A172 (cell line): ENCODE results near the gene DNAJB4. TPM values are rescaled to one million over a fixed set of nuclear protein-coding genes. Genes with fewer than 3 reads are reported as not detected.
"Not testable (repeated sequence)": the region's sequence is repeated elsewhere in the genome, so short reads cannot be mapped to it uniquely, and the experiment has no call there.

Experiments used
- DNase-seq: peaks from one replicate; pipeline ENCODE4 v3.0.0-alpha.2; 2015; ENCODE audit warnings: low spot score
- total RNA-seq: library from RNA; depleted of rRNA; stranded (reverse); fragments of >200 nt; shearing (Covaris generic); gene quantifications from 2 replicates; pipeline ENCODE4 v1.2.3, GENCODE V29; 2014

Gene DNAJB4
- total RNA-seq, 1 experiment from 2014 or later = 44.5 TPM

DNA sequence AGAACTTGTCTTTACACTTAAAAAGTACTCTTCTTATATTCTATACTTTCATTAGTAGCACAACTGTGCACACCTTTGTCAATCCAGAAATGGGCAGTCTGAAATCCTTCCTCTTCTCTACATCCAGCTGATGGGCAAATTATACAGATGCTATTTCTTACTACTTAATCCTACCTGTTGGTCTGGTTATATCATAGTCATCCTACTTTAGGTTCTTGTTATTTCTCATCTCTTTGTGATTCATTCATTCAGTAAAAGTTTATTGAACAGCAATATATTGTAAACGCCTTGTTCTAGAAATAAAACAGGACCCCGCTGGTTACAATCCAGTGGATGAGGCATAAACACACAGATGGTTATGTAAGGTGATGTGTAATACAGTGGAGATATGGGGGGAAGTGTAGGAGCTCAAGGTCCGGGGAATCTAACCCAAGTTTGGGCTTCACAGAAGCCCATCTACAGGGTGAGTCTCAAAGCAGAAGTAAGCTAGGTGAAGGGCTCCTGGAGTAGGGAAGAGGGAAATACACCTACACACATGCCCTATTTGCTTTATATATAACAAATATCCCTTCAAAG, 14.0 kb upstream of the DNAJB4 start:
- no peak for DNase-seq

DNA sequence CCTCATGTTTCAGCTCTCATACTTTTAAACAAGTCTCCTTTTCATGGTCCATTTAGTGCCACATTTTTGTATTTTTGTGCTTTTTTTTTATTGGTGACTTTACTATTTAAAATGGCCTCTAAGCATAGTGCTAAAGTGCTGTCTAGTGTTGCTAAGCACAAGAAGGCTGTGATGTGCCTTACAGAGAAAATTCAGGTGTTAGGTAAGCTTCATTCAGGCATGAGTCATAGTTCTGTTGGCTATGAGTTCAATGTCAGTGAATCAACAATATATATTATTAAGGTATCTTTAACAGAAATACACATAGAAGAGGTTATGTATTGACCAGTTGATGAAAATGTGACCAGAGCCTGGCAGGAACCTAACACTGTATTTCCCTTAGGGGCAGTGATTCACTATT, 13.1 kb upstream of the DNAJB4 start:
- no peak for DNase-seq

DNA sequence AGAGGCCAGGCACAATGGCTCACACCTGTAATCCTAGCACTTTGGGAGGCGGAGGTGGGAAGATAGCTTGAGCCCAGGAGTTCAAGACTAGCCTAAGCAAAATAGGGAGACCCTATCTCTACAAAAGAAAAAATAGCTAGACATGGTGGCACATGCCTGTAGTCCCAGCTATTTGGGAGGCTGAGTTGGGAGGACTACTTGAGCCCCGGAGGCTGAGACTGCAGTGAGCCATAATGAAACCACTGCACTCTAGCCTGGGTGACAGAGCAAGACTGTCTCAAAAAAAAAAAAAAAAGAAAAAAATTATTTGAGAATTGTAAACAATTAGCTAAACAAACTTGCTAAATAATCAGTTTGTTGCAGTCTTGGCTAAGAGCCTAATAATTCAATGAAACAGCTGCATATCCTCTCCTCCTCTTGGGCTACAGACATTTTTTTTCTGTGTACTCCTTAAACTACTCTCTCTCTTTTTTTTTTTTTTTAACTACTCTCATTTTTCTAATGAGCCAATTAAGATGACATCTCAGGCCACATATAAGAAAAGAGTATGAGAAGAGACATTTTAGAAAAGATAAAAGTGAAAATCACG, 10.5 kb upstream of the DNAJB4 start:
- DNase-seq = no peak

DNA sequence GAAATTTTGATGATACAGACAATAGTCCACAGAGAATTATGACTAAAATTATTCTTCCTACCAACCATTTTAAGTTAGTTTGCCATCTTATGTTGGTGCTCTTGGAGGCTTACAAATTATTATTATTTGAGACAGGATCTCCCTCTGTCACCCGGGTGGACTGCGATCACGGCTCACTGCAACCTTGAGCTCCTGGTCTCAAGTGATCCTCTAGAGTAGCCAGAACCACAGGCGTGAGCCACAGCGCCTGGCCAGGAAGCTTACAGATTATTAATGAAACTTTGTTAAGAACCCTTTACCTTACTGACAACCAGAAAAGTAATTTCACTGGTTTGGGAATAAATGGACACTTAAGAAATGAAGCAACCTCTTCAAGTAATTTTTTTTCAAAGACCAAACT, 8.0 kb upstream of the DNAJB4 start:
- DNase-seq = no peak

DNA sequence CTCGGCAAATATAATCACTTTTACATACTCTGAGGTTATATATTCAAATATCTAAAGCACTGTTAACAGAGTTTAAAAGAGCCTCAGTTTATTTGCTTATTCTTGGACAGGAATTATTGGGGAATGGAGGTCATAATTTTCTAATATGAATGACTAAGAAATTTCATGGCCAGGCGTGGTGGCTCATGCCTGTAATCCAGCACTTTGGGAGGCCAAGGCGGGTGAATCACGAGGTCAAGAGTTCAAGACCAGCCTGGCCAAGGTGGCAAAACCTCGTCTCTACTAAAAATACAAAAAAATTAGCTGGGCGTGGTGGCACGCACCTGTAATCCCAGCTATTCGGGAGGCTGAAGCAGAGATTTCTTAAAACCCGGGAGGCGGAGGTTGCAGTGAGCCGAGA, 4.2 kb upstream of the DNAJB4 start:
- DNase-seq = not testable (repeated sequence)

DNA sequence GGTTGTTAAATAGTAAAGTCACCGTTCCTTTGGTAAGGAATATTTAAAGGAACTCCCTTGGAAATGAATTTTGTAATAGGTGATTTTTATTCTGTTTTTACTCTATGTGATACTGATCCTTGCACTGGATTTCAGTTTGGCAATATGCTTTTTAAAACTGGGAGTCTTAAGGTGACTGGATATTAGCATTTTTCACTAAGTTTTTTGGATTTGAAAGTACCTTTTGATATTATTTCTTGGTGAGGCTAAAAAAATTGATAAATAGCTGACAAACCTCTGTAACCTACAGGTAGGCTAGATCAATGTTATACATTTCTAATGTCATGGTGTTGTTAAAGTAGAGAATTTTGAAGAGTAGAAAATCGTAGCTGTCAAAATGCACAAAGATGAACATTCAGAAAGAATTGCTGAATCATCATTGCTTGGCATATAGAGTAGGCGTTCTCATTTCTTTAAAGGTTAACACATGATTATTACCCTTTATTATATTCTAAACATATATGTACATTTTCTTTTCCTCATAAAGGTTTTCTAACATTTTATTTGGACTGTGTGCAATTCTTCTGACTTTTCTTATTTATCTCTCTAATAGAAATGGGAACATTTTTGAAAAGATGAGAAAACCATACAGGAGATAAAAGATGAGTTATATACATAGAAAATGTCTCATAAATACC, 1.5 kb upstream of the DNAJB4 start:
- DNase-seq = no peak

DNA sequence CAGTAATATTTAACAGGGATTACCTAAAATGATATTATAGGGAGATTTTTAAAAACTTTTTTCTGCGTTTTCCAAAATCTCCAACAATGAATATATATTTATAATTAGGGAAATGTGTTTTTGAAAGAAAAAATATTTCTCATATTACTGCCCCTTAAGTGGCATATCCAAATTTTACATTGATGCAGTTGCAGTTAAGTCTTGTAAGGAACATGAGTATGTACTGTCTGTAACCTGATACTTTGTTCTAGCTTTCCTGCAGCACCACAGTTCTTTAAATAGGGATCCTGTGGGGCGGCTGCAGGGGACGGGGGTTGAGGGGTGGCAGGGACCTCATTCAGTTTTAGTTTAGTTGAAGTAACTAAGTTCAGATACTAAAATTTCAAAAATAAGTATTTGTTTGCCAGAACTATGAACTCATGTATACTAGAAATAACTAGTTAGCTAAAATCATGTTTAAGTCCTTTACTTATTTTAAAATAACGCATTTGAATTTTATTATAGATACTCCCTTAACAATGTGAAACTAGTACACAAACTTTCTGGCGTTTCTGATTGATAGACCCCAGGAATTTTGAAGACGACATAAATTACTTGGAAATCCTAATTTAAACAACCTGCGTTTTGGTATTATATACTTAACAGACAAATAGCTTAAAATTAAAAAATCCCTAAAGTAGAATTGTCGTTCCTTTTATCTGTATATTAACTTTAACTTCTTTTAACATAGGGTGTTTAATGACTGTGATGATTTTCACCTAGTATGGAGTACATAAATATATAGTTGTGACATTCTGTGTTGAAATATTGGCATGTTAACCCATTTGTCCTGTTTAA, 639 bp upstream of the DNAJB4 start:
- peak; percentile 75 for DNase-seq

DNA sequence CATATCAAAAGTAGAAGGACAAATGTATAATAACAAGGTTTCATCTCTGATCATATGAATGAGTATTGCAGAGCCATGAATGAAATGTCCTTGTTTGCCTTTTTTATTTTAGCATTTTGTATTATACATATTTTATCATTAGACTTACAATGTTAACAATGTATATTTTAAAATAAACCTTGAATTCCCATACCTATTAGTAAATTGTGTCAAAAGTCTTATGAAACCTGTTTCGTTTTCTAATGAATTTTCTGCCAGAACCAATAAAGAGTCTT, 646 bp downstream of the DNAJB4 start:
- DNase-seq = no peak

DNA sequence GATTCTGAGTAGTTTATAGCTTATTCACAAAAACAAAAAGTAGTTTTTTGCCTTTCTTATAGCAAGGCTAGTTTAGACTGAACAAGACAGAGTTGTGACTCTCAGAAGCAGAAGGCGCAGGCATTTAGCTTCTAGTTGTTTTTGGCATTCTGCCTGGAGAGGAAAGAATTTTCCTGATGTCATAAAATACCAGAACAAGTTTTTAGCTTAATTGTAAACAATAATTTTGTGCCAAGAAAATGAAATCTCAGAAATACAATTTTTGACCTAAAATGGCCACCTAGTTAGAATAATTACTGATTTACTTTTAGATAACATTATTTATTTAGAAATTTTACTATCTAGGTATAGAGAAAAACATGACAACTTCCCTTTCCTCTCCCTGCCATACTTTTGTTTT, 1.0 kb downstream of the DNAJB4 start:
- peak; percentile 57 for DNase-seq

DNA sequence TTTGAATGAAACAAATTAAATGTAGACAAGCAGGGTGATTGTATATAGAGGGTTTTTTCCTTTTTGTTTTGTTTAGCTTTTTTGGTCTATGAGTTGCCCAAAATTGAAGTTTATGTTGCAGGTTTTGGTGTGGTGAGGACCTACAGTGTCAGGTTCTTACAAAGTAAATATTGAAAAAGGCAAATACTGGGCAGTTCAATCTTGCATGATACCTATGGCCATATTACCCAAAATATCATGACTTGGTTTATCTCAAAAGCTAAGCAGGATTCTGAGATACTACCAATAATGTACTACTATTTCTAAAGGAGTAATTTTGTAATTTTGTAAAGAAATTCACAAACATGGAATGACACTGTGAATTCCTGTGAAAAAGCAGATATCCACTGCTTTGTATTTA, 1.8 kb downstream of the DNAJB4 start:
- no peak for DNase-seq

DNA sequence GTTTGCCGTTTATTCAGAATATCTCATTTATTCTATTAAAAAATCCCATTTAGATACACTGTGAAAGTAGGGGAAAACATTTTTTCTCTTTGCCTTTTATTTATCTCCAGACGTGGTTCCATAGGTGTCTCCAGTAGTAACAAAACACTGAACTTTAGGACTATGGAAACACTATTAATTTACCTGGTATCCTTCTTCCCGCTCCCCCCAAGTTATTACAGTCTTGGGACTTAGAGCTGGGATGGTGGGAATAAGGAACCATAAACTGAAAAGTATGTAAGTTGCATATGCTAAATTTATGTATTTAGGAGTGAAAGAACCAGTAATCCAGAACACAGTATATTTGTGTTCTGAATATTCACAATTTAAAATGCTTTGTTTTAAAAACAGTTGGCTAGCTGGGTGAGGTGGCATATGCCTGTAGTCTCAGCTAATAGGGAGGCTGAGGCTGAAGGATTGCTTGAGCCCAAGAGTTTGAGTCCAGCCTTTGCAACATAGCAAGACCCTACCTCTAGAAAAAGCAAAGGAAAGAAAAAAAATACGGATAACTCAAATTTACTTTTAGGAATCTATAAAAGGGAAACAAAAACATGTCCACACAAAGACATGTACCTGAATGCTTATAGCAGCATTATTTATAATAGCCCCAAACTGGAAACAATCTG, 3.1 kb downstream of the DNAJB4 start:
- DNase-seq = no peak

DNA sequence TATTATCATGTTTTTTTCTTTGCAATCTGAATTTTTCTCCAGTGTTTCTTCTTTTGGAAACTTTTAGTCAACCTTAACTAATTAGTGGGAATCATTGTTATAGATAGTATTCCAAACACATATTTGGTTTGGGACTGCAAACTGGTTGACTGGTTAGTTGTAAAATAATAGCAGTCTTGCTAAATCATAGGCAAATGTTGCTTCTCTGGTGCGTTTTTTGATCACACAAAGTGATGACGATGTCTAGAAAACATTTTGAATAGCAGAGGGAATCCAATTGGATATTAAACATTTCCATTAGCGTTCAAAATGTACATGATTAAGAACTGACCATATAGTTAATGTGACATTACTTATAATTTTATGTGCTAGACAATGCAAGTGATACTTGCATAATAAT, 4.5 kb downstream of the DNAJB4 start:
- DNase-seq = no peak

DNA sequence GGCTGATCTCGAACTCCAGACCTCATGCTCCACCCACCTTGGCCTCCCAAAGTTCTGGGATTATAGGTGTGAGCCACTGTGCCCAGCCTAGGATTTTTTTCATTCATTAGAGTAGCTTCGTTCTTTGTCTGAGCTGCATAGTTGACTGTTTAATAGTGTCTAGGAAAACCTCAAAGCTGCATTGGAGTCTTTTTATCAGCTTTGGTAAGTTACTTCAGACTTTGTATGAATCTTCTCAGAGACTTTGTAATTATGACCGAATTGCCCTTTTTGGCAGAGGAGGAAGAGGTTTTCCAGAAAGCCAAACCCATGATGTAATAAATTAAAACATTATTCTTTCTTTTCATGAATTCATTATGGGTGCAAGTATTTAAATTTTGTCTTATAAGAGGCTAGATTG, 5.1 kb downstream of the DNAJB4 start:
- no peak for DNase-seq

DNA sequence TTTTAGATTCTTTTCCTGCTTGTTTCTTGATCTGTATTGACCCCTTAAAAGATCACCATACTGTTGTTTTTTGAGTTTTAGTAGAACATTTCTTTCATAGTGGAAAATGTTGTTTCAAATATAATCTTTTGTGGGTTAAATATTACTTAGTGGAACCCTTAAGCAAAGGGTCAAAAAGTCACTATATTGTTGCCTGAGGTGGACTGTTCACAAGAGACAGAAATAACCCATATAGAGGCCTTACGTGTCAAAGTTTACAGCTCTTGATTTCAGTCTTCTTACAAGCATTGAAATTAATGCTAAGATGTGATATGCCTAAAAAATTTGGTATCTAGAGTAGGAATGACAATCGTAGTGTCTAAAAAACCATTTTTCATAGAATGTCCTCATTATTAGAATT, 6.3 kb downstream of the DNAJB4 start:
- DNase-seq = no peak

DNA sequence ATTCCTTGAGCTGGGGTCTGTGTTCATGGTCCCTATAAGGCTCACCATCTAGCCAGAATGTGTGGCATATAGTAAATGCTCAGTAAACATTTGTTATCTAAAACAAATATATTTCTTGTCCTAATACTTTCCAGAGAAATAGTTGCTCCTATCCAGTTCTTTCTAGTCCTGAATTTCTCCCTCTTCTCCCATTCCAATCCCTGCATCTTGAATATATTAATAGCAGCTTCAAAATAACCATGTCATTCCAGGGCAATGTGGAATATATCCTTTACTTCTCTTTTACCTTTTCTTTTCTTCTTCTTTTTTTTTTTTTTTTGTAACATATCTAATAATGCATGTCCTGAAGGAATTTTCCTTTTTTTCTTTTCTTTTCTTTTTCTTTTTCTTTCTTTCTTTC, 10.4 kb downstream of the DNAJB4 start:
- DNase-seq = no peak

DNA sequence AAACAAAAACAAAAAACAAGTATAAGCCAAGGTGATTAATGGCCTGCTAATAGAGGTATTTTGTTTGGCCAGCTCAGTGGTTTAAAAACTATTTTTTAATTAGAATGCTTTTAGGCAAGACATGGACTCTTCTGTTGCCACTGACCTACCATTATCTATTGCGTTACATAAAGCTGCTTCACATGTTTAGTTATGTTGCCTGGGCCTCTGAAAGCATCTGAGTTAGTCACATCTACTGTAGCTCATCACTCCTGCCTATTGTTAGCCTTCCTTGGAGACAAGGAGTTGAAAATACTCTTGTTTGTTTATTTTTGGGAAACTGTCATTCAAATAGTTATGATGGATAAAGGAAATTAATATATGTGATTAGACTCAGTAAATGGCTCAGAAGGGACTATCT, 14.3 kb downstream of the DNAJB4 start:
- no peak for DNase-seq

DNA sequence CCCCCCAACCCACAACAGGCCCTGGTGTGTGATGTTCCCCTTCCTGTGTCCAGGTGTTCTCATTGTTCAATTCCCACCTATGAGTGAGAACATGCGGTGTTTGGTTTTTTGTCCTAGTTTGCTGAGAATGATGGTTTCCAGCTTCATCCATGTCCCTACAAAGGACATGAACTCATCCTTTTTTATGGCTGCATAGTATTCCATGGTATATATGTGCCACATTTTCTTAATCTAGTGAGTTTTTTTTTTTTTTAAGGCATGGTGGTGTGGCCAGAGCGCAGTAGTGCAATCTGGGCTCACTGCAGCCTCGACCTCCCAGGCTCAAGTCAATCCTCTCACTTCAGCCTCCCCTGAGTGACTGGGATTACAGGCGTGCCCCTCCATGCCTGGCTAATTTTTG, 16.4 kb downstream of the DNAJB4 start:
- not testable (repeated sequence) for DNase-seq

DNA sequence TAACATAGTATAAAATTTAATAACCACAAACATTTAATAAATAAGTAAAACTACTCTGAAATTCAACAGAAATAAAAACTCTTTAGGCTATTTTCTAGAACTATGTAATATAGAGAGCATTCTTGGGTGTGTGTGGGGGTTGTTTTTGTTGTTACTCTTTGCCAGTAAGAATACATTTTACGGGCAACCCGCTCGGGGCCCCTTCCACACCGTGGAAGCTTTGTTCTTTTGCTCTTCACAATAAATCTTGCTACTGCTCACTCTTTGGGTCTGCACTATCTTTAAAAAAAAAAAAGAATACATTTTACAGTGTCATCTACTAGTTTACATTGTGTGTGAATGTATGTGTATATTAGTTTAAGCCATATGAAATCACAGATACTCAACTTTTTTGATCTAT, 25.1 kb downstream of the DNAJB4 start:
- no peak for DNase-seq

DNA sequence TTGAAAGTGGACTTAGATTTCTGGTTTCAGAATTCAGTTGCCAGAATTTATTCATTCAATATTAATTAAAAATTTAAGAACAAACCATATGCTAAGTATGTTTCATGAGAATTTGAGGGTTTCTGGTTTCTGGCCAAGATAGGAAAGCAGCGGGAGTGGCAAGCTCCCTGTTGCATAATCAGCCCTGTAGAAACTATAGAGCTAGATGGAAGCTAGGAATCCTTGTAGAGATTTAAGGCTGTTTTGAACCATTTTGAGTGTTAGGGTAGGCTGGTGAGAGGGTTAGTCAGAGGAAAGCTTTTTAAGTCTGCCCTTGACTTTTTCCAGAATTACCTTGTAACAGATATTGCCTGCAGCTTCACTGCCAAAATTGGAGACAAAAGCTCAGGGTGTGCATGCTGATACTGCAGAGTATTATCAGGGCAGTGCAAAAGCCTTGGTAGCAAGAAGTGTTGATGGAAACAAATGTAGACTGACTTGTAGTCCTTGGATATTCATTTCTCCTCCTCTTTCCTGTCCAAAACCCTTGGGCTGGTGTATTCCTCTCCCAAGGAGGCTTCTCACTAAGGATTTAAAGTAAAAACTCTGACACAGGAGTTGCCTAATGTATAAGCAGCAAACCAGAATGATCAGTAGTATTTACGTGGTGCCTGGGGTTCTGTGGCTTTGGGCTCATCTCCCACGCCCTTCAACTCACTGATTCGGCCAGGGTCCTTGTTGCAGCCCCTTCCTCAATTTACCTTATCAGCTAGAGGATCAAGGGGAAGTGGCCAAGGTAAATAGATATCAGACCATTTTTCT, 28.5 kb downstream of the DNAJB4 start:
- no peak for DNase-seq

DNA sequence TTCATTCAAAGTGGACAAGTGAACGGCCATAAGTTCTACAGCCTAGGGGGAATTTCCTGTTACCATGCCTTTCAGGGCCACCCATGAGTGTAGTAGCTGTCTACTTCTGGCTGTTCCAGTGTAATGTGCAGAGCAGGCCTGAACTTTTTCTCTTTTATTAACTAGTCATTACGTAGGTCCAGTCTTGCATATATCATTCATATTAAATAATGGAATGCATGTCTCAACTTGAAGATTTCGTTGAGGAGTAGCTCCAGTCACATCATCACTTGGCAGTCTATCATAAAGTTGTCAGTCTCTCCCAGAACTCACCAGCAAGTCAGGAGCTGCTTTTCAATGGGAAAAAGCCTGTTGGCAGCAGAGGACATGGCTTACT, 29.0 kb downstream of the DNAJB4 start:
- no peak for DNase-seq

DNA sequence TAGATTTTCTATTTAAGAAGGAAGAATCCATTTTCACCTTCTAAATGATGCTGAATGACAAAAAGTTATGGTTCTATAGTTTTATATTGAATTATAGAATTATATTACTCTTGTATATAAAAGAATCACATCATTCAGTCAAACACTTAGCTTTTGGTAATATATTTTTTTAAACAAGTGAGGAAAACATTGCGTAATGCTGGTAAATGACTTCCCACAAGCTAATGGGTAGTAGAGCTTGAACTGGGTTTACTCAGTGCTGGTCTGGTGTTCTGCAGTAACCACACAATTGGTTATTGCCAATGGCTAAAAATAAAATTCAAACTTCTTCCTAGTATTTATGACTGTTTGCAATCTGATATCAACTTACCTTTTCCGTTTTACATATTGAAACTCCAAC, 30.4 kb downstream of the DNAJB4 start:
- no peak for DNase-seq

DNA sequence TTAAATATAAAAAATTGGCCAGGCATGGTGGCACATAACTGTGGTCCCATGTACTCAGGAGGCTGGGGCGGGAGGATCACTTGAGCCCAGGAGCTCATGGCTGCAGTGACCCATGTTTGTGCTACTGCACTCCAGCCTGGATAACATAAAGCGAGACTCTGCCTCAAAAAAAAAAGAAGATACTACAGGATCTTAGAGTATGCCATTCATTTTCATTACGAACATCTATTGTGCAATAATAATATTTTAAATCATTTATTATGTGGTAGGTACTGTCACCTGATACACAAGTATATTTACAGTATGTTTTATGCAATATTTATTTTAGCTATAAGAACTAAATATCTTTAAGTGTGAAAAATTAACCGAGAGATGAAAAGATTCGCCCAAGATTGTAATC, 31.7 kb downstream of the DNAJB4 start:
- no peak for DNase-seq
